Muscle of leg (tissue), 11 donors: Measurements from ENCODE around the gene PAX9. TPM values are rescaled to one million over a fixed set of nuclear protein-coding genes. Genes with fewer than 3 reads are reported as not detected.
"Not testable (repeated sequence)": the region's sequence is repeated elsewhere in the genome, so short reads cannot be mapped to it uniquely, and the experiment has no call there.

Experiments used
- DNase-seq: peaks from one replicate; pipeline ENCODE4 v3.0.0; 2013
- H3K27ac ChIP-seq: one replicate; pipeline ENCODE4 v1.5.1; 2013; ENCODE audit warnings: mild to moderate bottlenecking, low read length, control low read depth
- H3K27me3 ChIP-seq: one replicate; pipeline ENCODE4 v1.6.1; 2013; ENCODE audit warnings: low read length; ENCODE audit not compliant: control insufficient read depth, insufficient read depth
- H3K36me3 ChIP-seq: one replicate; pipeline ENCODE4 v1.6.1; 2013; ENCODE audit warnings: low read length; ENCODE audit not compliant: control insufficient read depth, insufficient read depth
- H3K4me1 ChIP-seq: one replicate; pipeline ENCODE4 v1.6.1; 2013; ENCODE audit warnings: low read length; ENCODE audit not compliant: control insufficient read depth, insufficient read depth
- H3K4me3 ChIP-seq: one replicate; pipeline ENCODE4 v1.5.1; 2013; ENCODE audit warnings: low read length, control low read depth
- H3K9me3 ChIP-seq: replicated peaks from 2 replicates; pipeline ENCODE4 v1.6.1; 2013; ENCODE audit warnings: low read depth, low read length; ENCODE audit not compliant: control insufficient read depth
- WGBS: methylation state at CpG from one replicate; pipeline ENCODE4 v1.1.5; 2013; ENCODE audit warnings: missing lambda C conversion rate; ENCODE audit not compliant: insufficient coverage; 5-methylcytosine and 5-hydroxymethylcytosine counted together
- polyA plus RNA-seq, 8 donors: library from polyadenylated mRNA; unstranded; fragments of 120-200 nt; gene quantifications; one replicate each; pipeline versions ENCODE4 v1.2.1 to v1.2.3, GENCODE V29; 2013; ENCODE audit warnings: inconsistent platforms in 1 of 8, low replicate concordance in 1 of 8; ENCODE audit not compliant: insufficient read length in 8 of 8, insufficient read depth in 1 of 8
- total RNA-seq: library from RNA; stranded (reverse); fragments of 120-200 nt; gene quantifications from one replicate; pipeline ENCODE4 v1.2.4, GENCODE V29; 2013

The PAX9 gene
- total and polyA plus RNA-seq, 9 donors = 0.12 to 1.9 (median 0.36) TPM

DNA sequence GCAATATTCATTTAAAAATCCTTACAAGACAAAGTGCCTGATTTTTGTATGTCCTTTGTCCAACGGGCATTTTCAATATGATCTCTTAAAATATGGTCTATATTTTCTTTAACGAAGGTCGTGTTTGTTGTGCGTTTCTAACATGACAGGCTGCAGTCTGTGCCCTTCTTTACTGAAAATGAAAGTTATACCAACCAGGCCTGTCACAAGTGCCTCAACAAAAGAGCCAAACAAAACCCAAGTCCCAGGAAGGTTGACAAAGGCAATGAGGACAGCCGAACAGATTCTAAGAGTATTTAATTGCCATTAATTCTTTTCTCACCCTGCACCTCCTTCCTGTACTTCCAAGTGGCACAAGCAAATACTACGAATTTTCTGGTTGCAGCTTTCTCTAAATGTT, 13.9 kb downstream of the PAX9 start:
- H3K4me3 ChIP-seq = no peak overlapping the region
- H3K27me3 ChIP-seq = peaks cover 18% of the 10 kb centered on the region
- H3K27ac ChIP-seq = no peak overlapping the region
- H3K9me3 ChIP-seq = no peaks in the 10 kb centered on the region
- no peaks in the 10 kb centered on the region for H3K36me3 ChIP-seq
- no peak for DNase-seq
- H3K4me1 ChIP-seq = no peaks in the 10 kb centered on the region
- no CpG with 5 or more reads among the region's 6 CpGs for WGBS

DNA sequence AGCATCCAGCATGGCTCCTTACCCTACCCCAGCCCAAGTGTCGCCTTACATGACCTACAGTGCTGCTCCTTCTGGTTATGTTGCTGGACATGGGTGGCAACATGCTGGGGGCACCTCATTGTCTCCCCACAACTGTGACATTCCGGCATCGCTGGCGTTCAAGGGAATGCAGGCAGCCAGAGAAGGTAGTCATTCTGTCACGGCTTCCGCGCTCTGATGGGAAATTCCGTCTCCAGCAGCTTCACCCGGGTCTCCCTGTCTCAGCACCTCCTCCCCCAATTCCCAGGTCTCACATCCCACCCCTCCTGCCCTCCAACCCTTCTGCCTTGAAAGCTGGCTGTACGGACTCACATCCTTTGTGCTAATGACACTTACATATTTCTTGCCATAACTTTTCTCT, 14.6 kb downstream of the PAX9 start:
- Histone ChIP-seq H3K4me1 (no peaks in the 10 kb centered on the region), H3K27me3 (peaks cover 18% of the 10 kb centered on the region), H3K36me3 (no peaks in the 10 kb centered on the region), H3K27ac (no peak overlapping the region), H3K9me3 (no peaks in the 10 kb centered on the region), H3K4me3 (no peak overlapping the region)
- DNase-seq = no peak
- 20% methylated on average over 10 of the region's 10 CpGs for WGBS

DNA sequence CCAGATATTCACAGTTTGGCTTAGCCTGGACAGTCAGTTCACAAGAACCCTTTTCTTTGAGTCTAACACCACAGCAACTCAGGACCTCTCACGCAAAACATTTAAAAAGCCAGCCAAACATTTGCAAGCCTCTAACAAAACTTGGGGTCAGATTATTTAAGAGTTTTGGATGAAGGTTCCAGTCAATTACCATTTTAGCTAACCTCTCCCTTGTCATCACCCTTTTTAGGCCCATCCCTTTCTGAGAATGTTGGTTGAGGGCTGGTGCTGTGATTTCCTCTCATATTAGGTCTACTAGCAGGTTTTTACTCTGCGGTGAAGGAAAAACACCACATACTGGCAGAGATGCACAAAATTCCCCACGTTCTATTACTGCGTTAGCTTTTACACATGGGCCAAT, 20.7 kb downstream of the PAX9 start:
- Histone ChIP-seq H3K9me3 (no peaks in the 10 kb centered on the region), H3K27me3 (peaks cover 6% of the 10 kb centered on the region), H3K27ac (no peak overlapping the region), H3K4me3 (no peak overlapping the region), H3K36me3 (no peaks in the 10 kb centered on the region), H3K4me1 (no peaks in the 10 kb centered on the region)
- DNase-seq = no peak
- WGBS = no CpG with 5 or more reads among the region's 4 CpGs

DNA sequence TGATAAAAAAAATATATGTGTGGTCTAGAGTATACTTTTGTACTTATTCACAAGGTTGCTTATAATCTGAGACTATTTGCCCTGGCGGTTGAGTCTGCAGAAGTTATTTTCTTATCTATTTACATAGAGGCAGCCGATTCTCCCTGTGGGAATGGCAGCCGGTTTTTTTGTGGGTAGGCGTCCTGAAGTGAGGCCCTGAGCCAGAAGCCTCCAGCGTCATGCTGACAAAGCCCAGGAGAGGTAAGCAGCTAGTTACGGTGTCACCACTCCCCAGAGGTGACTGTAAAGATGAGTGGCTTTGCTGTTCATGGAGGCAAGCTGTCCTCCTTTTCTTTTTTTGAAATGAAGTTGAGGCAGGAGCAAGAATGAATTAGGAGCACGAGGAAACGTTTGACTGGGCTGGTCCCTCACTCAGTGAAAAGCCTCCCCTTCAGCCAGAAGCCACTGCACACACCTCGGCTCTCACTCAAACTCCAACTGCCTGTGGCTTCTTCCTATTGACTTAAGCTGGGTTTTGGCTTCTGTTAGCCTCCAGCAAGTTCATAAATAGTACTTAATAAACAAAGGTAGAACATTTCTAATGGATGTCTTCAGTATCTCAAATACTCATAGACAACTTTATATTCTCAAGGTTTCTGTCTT, 21.5 kb downstream of the PAX9 start:
- no peak overlapping the region for H3K27ac ChIP-seq
- WGBS = 44% methylated on average over 2 of the region's 9 CpGs

DNA sequence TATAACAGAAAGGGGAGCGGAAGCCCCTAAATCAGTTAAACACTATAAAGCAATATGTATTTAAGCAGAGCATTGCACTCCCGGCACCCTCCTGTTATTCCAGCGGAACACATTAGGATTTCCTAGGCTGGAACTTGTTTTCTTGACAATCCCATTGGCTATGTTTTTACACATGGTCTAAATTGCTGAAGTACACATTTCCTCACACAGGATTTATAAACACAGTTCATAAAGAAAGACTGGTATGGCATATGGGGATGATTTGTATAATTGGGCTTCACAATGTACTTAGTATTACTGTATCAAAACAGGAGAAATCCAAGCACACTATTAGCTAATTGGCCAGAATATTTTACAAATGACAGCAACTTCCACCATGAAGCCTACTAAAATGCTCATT, 23.3 kb downstream of the PAX9 start:
- WGBS = no CpG with 5 or more reads among the region's 3 CpGs

More for the DNA sequence above, 21.5 kb downstream of the PAX9 start:
- Histone ChIP-seq H3K4me1 (no peaks in the 10 kb centered on the region), H3K36me3 (no peaks in the 10 kb centered on the region), H3K27me3 (peaks cover 4% of the 10 kb centered on the region), H3K9me3 (no peaks in the 10 kb centered on the region), H3K4me3 (no peak overlapping the region)
- DNase-seq = no peak

DNA sequence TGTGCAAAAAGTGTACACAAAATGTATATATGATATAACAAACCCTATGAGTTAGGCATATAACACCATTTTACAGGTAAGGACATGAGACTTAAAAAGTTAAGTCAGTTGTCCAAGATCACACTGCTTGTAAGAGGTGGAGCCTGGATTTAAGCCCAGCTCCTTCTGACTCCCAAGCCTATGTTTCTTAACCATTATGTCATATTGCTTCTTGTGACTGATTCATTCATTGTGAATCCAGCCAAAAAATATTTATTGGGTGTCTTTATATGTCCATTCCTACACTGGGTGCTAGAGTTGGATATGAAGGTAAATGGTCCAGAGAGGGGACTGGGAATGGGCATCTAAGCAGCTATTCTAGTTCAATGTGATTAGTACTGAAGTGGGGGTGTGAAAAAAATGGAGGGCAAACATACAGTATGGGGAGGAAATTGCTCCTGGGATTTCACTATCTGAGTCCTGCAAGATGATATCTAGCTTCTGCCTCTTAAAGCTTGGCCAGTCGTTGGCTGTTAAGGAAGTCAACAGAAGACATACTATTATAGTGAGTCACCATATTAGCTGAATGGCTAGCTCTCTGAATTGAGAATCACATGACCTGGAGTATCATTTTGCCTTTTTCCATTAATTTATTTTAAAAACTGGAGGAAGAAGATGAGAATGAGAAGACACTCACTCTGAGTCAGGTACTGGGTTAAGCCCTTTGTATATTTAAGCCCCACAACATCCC, 28.8 kb downstream of the PAX9 start:
- no peak for DNase-seq
- WGBS = no CpG with 5 or more reads among the region's 1 CpG
- no peaks in the 10 kb centered on the region for H3K9me3 ChIP-seq
- H3K27me3 ChIP-seq = no peaks in the 10 kb centered on the region
- no peaks in the 10 kb centered on the region for H3K36me3 ChIP-seq
- H3K27ac ChIP-seq = no peak overlapping the region
- no peaks in the 10 kb centered on the region for H3K4me1 ChIP-seq
- no peak overlapping the region for H3K4me3 ChIP-seq

More for the DNA sequence above, 23.3 kb downstream of the PAX9 start:
- Histone ChIP-seq H3K9me3 (no peaks in the 10 kb centered on the region), H3K27me3 (peaks cover 4% of the 10 kb centered on the region), H3K4me3 (no peak overlapping the region), H3K36me3 (no peaks in the 10 kb centered on the region), H3K27ac (no peak overlapping the region), H3K4me1 (no peaks in the 10 kb centered on the region)
- no peak for DNase-seq

DNA sequence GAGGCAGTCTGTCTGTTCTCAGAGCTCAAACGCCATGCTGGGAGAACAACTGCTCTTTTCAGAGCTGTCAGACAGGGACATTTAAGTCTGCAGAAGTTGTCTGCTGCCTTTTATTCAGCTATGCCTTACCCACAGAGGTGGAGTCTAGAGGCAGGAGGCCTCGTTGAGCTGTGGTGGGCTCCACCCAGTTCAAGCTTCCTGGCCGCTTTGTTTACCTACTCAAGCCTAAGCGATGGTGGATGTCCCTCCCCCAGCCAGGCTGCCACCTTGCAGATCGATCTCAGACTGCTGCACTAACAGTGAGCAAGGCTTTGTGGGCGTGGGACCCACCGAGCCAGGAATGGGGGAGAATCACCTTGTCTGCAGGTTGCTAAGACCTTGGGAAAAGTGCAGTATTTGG, 37.8 kb downstream of the PAX9 start:
- H3K36me3 ChIP-seq, H3K9me3 ChIP-seq, H3K4me3 ChIP-seq, DNase-seq, H3K27ac ChIP-seq, H3K4me1 ChIP-seq, H3K27me3 ChIP-seq: not testable (repeated sequence)
- WGBS = 79% methylated on average over 6 of the region's 7 CpGs

DNA sequence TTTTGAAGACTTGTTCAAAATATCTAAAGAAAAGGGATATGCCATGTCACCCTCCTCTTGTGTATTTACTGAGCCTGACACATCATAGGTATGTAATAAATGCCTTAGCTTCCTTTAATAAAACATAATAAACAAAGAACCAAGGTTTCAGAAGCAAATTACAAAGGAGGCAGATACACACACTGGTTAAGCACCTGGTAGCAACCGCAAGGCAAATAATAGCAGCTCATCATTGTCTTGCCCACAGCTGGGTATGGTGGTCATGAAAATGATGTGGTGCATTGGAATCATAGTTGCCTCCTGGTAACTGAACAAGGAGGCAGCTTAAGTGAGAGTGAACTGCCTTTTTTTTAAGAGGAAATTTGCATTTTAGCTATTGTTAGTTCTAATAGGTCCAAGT, 39.0 kb downstream of the PAX9 start:
- no peaks in the 10 kb centered on the region for H3K36me3 ChIP-seq
- no peak overlapping the region for H3K4me3 ChIP-seq
- 100% methylated on average over 1 of the region's 1 CpG for WGBS
- H3K9me3 ChIP-seq = no peaks in the 10 kb centered on the region
- no peaks in the 10 kb centered on the region for H3K4me1 ChIP-seq
- no peak for DNase-seq
- no peaks in the 10 kb centered on the region for H3K27me3 ChIP-seq
- H3K27ac ChIP-seq = no peak overlapping the region

DNA sequence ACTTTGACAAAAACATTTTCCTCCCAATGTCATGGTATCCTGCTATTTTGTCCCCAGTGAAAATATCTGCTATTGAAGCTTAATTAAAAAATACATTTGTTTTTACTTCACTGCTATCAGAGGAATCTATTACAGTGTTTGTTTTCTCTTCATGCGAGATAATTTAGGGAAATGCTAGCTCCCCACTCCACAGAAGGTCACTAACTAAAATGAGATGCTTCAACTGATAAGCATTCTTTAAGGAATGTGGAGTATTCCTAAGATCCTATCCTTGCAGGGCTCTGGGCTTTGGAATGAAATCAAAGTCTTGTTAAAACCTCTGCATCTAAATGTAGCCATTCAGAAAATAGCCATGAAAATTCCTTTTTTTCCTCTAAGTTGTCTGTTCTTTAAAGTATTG, 39.5 kb downstream of the PAX9 start:
- no CpG with 5 or more reads among the region's 1 CpG for WGBS
- H3K27ac ChIP-seq = no peak overlapping the region
- no peak overlapping the region for H3K4me3 ChIP-seq
- H3K27me3 ChIP-seq = no peaks in the 10 kb centered on the region
- H3K36me3 ChIP-seq = no peaks in the 10 kb centered on the region
- H3K9me3 ChIP-seq = no peaks in the 10 kb centered on the region
- H3K4me1 ChIP-seq = no peaks in the 10 kb centered on the region
- DNase-seq = no peak

DNA sequence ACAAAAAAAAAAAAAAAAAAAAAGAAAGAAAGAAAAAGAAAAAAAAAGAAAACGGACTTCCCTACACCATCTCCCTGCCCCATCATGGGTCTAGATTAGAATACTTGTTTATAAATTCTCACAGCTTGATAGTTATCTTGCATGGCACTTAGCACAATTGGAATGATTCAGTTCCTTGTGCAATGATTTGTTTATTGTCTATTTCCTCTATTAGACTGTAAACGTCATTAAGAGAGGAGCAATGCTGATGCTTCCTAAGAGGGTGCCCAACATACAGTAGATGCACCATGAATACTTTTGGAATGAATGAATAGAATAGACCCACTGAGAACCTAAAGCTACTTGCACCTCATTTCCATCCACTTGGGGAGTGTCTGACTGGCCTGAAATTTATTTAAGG, 40.8 kb downstream of the PAX9 start:
- Histone ChIP-seq H3K4me3 (no peak overlapping the region), H3K4me1 (no peaks in the 10 kb centered on the region), H3K36me3 (no peaks in the 10 kb centered on the region), H3K27ac (no peak overlapping the region), H3K27me3 (no peaks in the 10 kb centered on the region), H3K9me3 (no peaks in the 10 kb centered on the region)
- DNase-seq = no peak
- WGBS = no CpG with 5 or more reads among the region's 2 CpGs
